GM18907 (cell line): ENCODE results near the gene KIFAP3.

Experiments
- ATAC-seq: cut with Tn5 transposase; IDR thresholded peaks from one replicate; pipeline ENCODE4 v1.9.1; 2021; ENCODE audit warnings: mild to moderate bottlenecking, moderate library complexity; ENCODE audit not compliant: unreplicated experiment

The KIFAP3 gene

GRCh38 chr1:169995993-169996392, 78.5 kb downstream of the KIFAP3 start:
- ATAC-seq = no peak

GRCh38 chr1:169989246-169989645, 85.2 kb downstream of the KIFAP3 start:
- ATAC-seq = no peak

- ATAC-seq = no peak
Measured at GRCh38 chr1:169985757-169986156, 88.7 kb downstream of the KIFAP3 start.

GRCh38 chr1:169974067-169974466, 100.4 kb downstream of the KIFAP3 start:
- ATAC-seq = no peak

GRCh38 chr1:169970114-169970513, 104.4 kb downstream of the KIFAP3 start:
- ATAC-seq = no peak

GRCh38 chr1:169968174-169968573, 106.3 kb downstream of the KIFAP3 start:
- no peak for ATAC-seq

- no peak for ATAC-seq
Measured at GRCh38 chr1:169964206-169964605, 110.3 kb downstream of the KIFAP3 start.

GRCh38 chr1:169959686-169960085, 114.8 kb downstream of the KIFAP3 start:
- no peak for ATAC-seq

GRCh38 chr1:169958987-169959386, 115.5 kb downstream of the KIFAP3 start:
- no peak for ATAC-seq

GRCh38 chr1:169957884-169958283, 116.6 kb downstream of the KIFAP3 start:
- ATAC-seq = no peak

- no peak for ATAC-seq
Measured at GRCh38 chr1:169951108-169951507, 123.4 kb downstream of the KIFAP3 start.

- no peak for ATAC-seq
Measured at GRCh38 chr1:169949139-169949538, 125.4 kb downstream of the KIFAP3 start.

GRCh38 chr1:169946206-169946605, 128.3 kb downstream of the KIFAP3 start:
- ATAC-seq = no peak

- ATAC-seq = no peak
Measured at GRCh38 chr1:169945181-169945580, 129.3 kb downstream of the KIFAP3 start.

GRCh38 chr1:169944621-169945020, 129.9 kb downstream of the KIFAP3 start:
- no peak for ATAC-seq

- no peak for ATAC-seq
Measured at GRCh38 chr1:169943963-169944526, 130.4 kb downstream of the KIFAP3 start.

- ATAC-seq = no peak
Measured at GRCh38 chr1:169941982-169942830, 132.3 kb downstream of the KIFAP3 start.

- no peak for ATAC-seq
Measured at GRCh38 chr1:169933984-169934725, 140.3 kb downstream of the KIFAP3 start.

- no peak for ATAC-seq
Measured at GRCh38 chr1:169931795-169932231, 142.7 kb downstream of the KIFAP3 start.

- no peak for ATAC-seq
Measured at GRCh38 chr1:169929210-169929526, 145.3 kb downstream of the KIFAP3 start.

- ATAC-seq = peak; percentile 78
Measured at GRCh38 chr1:169928438-169929209, 145.9 kb downstream of the KIFAP3 start.
